Skin epidermis (tissue), 12 donors: ENCODE measurements around the gene CIDEB.

Experiments used
- H3K27ac ChIP-seq, 21 experiments: fragments of 200-600 bp; sonication (generic) in 11 of 21; one replicate each; pipeline ENCODE4 v1.5.0; 2020; ENCODE audit warnings: mild to moderate bottlenecking in 3 of 21, inconsistent platforms in 2 of 21, moderate library complexity in 2 of 21
- H3K4me3 ChIP-seq, 7 experiments: fragments of 200-600 bp; sonication (generic) in 2 of 7; one replicate each; pipeline ENCODE4 v1.5.0; 2020; ENCODE audit warnings: inconsistent platforms in 2 of 7, mild to moderate bottlenecking in 2 of 7, moderate library complexity in 1 of 7

The CIDEB gene

DNA sequence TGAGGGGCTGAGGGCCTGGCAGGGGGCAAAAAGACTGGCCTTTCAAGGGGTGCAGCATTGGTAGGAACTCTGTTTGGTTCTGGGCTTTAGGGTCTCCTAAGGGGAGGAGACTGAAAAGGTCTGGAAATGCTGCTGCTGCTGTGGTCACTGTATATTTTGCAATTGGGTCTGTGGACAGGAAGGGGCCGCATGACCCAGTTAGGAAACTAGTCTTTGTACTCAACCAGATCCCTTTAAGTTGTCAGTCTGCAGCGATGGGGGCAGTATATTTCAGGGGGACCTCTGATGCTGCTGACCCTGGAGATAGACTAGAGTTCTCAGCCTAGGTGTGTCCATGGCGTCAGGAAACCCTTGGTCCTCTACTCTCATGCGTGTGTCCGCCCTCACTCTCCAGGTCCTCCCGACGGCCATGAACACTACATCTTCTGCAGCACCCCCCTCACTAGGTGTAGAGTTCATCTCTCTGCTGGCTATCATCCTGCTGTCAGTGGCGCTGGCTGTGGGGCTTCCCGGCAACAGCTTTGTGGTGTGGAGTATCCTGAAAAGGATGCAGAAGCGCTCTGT lies 7.5 kb upstream of the CIDEB start:
- peak overlapping the region in 1 of 7 experiments; percentile 1 for H3K4me3 ChIP-seq
- H3K27ac ChIP-seq, result peak overlapping the region in 17 of 21 experiments; percentile 30 to 94 (median 79)

DNA sequence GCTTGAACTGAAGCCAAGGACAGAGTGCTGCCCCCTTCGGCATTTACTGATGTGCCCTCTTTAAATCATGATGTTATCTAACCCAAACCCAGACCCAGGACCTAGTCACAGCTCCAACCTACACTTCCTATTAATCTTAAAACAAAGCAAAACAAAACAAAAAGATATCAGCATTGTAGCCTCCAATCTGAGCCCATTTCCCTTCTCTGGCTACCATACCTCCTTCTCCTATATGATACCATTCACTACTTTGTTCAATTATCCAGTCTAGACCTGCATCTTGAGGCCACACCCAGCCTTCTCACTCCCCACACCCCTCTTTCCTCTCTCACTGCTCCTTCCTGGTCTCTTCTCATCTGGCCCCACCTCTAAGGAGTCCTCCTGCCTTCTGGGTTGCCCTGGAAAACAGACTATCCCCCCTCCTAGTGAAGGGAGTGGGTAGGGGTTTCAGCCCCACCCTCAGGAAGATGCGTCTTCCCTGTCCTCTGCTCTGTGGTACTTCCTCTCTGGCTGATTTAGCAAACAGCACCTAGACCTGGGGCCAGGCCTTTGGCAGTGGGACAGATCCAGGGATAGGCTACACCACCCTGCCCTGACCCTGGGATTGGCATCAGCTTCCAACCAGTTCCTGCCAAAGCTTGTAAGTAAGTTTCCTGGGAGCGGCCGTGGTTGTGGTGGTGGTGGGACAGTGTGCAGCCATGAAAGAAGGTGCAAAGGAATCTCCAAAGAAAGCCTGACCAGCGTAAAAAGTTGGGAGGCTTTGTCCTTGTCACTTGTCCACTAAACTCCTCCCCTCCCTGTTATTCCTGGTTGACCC lies 6.8 kb upstream of the CIDEB start:
- Histone ChIP-seq H3K4me3 (peak overlapping the region in 1 of 7 experiments; percentile 1), H3K27ac (peak overlapping the region in 18 of 21 experiments; percentile 13 to 94 (median 87))

DNA sequence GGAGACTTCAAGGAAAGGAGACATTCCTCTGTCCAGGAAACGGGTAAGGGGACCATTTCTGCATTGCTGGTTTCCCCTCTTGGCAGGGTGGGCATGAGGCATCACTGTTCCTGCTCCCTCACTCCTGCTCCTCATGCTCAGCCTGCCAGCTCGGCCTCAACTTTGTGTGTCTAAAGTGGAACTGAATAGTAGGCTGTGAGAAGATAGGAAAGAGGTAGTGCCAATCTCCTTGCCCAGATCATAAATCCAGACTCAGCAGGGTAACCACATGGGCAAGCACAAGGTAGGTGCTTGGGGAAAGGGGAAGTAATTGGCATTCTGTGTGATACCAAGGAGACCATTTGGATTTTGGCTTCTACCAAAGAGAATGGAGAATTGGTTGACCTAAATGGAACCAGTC lies 6.1 kb upstream of the CIDEB start:
- H3K27ac ChIP-seq, result peak overlapping the region in 19 of 21 experiments; percentile 13 to 94 (median 86)
- H3K4me3 ChIP-seq, result no peak overlapping the region

DNA sequence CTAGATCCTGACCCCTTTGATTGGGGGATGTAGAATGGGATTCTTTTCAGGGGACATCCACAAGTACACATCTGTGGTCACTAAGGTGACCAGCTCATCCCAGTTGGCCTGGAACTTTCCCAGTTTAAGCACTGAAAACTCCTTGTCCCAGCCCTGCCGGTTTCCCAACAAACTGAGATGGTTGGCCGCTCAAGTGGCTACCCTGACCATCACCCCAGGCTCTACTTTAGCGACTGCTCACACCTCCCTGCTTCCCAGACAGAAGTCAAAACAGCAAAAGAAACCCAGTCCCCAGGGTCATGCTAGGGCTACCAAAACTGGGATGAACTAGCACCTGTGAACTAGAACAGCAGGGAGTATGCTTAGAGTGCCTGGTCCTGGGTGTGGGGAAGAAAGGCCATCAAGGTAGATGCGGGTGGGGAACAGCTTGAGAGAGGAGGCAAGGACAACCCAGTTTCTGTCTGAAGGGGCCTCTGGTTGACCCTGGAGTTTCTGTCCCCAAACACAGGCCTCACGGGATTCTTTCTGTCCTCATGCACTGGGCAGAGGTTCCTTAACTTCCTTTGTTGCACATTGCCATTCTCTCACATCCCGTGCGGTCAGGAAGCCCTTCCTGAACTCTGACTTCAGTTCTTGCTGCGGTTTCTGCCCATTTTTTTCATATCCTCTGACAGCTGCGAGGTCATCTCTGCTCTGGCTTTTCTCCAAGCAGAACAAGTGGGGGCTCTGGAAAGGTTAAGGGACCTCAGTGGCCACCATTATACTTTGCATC lies 5.1 kb upstream of the CIDEB start:
- H3K4me3 ChIP-seq, result no peak overlapping the region

DNA sequence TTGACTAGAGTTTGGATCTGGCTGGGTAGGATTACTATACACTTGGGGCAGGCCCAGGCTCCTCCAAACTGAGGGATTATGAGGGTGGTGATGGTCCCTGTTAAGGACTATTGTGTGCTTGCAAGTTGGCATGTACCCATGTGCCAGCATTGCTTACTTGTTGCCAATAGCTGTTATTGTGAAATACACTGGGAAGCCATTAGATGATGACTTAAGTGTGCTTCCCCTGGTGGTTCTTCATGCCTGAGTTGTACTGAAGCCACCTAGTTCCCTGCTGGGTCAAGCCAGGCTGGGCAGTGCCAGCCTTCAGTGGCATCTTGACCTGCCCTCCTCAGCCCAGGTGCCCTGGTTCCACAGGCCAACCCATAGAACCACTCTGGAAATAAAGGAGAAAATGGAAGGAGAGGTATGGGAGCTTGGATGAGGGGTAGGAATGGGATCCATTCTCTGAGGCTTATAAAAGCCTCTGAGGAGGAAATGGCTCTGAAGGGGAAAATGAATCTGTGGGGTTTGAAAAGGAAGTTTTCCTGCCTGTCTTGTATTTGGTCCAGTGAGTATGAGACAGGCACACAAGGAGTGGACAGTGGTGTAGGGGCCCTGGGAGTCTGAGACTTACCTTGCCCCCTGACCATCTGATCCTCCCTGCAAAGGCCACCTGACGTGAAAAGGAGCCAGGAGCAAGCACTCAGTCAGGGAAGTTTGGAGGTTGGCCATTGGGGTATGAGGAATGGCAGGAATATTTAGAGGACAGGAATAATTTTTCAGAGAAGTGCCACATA lies 4.2 kb upstream of the CIDEB start:
- Histone ChIP-seq H3K4me3 (peak overlapping the region; percentile 46 to 60 (median 51)), H3K27ac (peak overlapping the region; percentile 55 to 94 (median 89))

More for the DNA sequence above, 5.1 kb upstream of the CIDEB start:
- H3K27ac ChIP-seq, result peak overlapping the region in 20 of 21 experiments; percentile 18 to 94 (median 89)

DNA sequence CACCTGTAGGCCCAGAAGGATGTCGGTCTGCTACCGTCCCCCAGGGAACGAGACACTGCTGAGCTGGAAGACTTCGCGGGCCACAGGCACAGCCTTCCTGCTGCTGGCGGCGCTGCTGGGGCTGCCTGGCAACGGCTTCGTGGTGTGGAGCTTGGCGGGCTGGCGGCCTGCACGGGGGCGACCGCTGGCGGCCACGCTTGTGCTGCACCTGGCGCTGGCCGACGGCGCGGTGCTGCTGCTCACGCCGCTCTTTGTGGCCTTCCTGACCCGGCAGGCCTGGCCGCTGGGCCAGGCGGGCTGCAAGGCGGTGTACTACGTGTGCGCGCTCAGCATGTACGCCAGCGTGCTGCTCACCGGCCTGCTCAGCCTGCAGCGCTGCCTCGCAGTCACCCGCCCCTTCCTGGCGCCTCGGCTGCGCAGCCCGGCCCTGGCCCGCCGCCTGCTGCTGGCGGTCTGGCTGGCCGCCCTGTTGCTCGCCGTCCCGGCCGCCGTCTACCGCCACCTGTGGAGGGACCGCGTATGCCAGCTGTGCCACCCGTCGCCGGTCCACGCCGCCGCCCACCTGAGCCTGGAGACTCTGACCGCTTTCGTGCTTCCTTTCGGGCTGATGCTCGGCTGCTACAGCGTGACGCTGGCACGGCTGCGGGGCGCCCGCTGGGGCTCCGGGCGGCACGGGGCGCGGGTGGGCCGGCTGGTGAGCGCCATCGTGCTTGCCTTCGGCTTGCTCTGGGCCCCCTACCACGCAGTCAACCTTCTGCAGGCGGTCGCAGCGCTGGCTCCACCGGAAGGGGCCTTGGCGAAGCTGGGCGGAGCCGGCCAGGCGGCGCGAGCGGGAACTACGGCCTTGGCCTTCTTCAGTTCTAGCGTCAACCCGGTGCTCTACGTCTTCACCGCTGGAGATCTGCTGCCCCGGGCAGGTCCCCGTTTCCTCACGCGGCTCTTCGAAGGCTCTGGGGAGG lies 3.1 kb upstream of the CIDEB start, which contains the start of gene LTB4R:
LTB4R (plus strand) TSS at position 857 of the 959 bp plus-strand sequence. CDS start 4,150 bp downstream, outside the sequence.
- H3K27ac ChIP-seq, result peak within 1 kb of the TSS; percentile 55 to 94 (median 89)
- H3K4me3 ChIP-seq, result peak within 1 kb of the TSS; percentile 46 to 60 (median 51)

DNA sequence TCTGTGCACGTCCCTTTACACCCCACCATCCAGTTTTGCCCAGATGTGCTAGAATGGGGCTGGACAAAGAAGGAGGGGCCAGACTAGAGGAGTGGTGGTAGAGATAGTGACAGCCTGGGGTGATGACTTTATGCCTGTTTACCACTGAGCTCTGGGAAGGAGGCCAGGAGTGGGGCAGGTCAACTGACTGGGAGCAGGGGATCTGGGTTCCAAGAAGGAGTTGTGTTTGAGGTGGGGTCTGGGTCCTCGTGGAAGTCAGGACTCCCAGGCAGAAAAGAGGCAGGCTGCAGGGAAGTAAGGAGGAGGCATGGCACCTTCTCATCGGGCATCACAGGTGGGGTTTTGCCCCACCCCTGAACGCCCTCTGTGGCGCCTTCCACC lies 2.5 kb upstream of the CIDEB start:
- Histone ChIP-seq H3K27ac (peak overlapping the region; percentile 55 to 94 (median 89)), H3K4me3 (peak overlapping the region; percentile 46 to 60 (median 51))

DNA sequence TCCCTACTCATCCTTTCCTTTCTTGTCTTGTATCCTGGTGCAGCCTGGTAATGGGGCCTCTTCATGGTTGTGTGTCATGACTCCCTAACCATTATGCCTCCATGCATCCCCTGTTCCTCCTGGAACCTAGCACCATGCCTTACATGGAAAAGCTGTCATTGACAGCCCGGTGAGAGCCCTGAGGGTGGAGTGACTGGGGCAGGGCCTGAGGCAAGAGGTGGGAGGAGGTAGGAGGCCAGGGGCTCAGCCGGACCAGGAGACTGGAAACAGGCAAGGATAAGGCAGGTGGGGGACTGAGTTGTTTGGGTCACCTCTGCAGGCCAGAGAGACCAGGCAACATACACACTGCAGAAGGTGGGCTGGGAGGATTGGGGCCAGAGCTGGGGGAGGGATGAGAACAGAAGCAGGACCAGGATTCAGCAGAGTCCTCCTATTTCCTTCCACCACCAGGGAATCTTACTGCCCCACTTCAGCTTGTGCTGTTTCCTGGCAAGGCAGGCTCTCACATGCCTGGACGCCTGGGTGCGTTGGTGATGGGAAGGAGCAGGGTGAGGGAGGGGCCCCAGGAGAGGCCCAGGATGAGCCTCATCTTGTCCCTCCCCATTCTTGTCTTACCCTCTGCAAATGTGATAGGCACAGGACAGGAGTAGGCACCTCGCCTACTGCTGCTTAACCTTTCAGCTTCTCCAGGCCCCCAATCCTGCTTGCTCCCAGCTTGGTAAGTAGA lies 1.9 kb upstream of the CIDEB start, which contains the start of gene LTB4R2:
LTB4R2 (plus strand) TSS at position 603 of the 727 bp plus-strand sequence. CDS start 525 bp downstream, outside the sequence.
- peak within 1 kb of the TSS; percentile 46 to 60 (median 51) for H3K4me3 ChIP-seq
- peak within 1 kb of the TSS; percentile 55 to 94 (median 89) for H3K27ac ChIP-seq

DNA sequence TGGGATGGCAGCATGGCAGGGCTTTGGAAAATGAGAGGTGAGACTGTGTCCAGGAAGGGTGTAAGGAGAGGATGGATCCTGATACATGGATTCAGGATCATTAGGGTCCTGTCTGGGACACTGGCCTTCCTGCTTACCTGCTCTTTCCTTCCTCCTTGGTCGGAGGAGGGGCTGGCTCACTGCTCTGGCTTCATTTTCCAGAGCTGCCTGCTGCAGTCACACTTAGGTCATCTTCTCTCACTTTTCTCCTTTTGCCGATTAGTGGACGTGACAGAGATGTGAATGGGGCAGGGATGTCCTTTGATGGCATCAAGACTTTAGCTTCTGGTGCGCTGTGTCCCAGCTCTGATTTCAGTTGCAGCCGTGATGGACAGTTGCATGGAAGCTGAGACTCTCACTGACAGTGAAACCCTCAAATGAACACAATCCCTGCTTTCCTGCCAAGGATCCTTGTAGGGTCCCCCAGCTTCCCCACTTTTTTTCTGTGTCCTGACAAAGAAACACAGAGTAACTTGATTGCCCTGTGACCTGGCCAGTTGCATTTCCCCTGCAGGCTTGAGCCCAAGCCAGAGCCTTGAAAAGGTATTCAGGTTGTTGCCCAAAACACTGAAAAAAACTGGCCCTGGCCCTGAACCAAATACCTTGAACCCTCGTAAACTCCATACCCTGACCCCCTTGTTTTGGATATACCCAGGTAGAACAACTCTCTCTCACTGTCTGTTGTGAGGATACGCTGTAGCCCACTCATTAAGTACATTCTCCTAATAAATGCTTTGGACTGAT lies 756 bp upstream of the CIDEB start:
- peak overlapping the region in 13 of 21 experiments; percentile 29 to 94 (median 90) for H3K27ac ChIP-seq

DNA sequence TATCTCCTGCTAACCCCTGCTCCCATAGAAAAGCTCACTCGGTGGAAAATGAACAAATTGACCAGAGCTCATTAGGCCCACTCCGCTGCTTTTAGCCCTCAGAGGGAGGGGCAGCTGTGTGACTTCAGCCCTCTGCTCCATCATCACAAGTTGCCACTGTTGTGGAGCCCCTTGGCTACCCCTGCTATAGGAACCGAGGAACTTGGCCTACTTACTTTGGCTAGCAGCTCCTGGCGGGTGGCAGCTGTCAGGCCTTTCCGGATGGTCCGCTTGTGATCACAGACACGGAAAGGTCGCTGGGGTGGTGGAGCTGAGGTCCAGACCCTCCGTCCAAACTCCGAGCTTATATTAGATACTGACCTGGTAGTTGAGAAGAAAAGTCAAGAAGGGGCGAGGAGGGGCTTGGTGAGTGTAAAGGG lies 612 bp downstream of the CIDEB start:
- H3K4me3 ChIP-seq, result no peak overlapping the region
- H3K27ac ChIP-seq, result no peak overlapping the region

More for the DNA sequence above, 756 bp upstream of the CIDEB start:
- H3K4me3 ChIP-seq, result no peak overlapping the region

DNA sequence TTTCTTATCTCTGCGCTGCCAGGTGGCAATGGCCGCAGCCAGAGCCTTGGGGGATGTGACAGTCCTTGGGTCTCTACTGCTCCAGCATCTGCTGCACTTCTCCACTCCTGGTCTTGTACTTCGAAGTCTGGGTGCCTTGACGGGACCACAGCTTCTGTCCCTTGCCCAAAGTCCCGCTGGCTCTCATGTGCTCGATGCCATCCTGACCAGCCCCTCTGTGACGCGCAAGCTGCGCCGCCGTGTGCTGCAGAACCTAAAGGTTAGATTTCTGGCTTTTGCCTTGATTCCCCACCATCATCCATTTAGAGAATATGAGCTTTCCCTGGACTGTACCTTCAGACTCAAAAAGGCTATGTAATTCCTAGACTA lies 3.8 kb downstream of the CIDEB start:
- H3K27ac ChIP-seq, result no peak overlapping the region

DNA sequence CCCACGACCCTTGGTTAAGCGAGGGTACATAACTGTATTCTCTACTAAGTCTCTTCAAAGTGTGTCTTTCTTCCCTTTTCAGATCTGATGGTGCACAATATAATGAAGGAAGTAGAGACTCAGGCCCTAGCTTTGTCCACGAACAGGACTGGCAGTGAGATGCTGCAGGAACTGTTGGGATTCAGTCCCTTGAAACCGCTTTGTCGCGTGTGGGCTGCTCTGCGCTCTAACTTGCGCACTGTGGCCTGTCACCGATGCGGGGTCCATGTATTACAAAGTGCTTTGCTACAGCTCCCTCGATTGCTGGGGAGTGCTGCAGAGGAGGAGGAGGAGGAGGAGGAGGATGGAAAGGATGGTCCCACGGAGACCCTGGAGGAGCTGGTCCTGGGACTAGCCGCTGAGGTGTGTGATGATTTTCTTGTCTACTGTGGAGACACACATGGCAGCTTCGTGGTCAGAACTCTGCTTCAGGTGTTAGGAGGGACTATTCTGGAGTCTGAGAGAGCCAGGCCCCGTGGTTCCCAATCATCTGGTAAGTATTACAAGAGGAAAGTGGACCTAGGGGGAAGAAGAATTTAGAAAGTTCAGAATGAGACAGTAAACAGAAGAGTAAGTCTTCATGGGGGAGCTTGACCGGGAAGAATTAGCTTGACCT lies 7.3 kb downstream of the CIDEB start:
- peak overlapping the region; percentile 56 to 98 (median 90) for H3K27ac ChIP-seq
- H3K4me3 ChIP-seq, result peak overlapping the region; percentile 63 to 87 (median 74)

More for the DNA sequence above, 3.8 kb downstream of the CIDEB start:
- H3K4me3 ChIP-seq, result no peak overlapping the region

DNA sequence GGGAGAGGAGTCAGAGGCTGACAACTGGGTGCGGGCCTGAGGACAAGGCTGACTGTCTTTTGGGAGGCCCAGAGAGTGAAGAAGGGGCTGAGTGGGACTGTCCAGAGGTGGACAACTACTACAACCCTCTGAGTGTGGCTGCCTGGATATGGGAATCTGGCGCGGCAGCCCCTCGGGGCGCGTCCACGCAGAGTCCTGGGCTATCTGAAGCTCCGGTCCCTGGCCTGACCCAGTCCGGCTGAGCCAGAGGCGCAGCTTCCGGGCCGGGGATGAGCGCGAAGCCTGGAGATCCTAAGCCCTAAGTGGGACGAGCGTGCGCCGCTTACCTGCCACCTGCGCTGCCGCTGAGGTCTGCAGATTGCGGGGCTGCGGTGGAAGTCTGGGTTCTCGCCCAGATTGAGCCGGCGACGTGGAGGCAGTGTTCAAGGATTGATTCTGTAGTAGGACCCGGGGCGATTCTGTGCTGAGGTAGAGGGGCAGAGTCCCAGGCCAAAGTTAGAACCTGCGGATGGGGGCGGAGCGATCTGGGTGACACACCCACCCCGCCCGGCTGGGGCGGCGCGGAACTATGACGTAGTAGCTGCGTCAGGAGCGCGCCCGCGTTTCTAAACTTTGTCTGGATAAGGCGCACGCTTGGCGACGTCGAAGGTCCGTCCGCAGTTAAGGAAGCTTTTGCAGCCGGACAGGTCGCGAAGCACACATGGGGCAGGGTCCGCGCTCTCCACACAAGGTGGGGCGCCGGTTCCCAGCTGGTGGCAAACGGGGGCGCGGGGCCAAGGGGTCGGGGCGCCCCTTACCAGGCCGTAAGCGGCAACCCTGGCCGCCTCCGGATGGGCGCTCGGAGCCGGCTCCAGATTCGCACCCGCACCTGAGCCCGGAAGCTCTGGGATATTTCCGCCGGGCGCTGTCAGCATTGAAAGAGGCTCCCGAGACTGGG lies 8.3 kb downstream of the CIDEB start, which contains the start of the genes DHRS1 and NOP9:
DHRS1 (minus strand) TSS at position 526 of the 937 bp plus-strand sequence. CDS start 674 bp downstream, outside the sequence.
NOP9 (plus strand) TSS at position 596 of the 937 bp plus-strand sequence; CDS start at position 701, 105 bp downstream.
- Histone ChIP-seq H3K4me3 (peak within 1 kb of the TSS; percentile 63 to 87 (median 74)), H3K27ac (peak within 1 kb of the TSS; percentile 61 to 98 (median 91))

DNA sequence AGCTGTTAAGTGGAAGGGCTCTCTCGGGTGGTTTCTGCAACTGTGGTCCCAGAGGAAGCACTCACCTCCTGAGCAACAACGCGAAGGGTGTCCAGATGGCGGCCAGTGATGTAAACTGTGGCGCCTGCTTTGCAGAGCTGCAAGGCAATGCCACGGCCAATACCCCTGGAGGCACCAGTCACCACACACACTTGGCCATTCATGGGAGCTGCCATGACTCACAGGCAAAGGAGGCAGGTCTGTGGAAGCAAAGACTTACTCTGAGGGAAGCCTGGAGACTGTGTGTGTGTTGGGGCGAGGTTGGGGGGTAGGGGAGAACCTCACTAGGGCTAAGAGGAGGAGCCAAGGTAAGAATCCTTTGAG lies 8.9 kb downstream of the CIDEB start:
- Histone ChIP-seq H3K27ac (peak overlapping the region; percentile 61 to 98 (median 91)), H3K4me3 (peak overlapping the region; percentile 63 to 87 (median 74))
